ENCODE data around the gene RHBDL1.
"Not testable (repeated sequence)": the region's sequence is repeated elsewhere in the genome, so short reads cannot be mapped to it uniquely, and the experiment has no call there.

RHBDL1 gene

DNA sequence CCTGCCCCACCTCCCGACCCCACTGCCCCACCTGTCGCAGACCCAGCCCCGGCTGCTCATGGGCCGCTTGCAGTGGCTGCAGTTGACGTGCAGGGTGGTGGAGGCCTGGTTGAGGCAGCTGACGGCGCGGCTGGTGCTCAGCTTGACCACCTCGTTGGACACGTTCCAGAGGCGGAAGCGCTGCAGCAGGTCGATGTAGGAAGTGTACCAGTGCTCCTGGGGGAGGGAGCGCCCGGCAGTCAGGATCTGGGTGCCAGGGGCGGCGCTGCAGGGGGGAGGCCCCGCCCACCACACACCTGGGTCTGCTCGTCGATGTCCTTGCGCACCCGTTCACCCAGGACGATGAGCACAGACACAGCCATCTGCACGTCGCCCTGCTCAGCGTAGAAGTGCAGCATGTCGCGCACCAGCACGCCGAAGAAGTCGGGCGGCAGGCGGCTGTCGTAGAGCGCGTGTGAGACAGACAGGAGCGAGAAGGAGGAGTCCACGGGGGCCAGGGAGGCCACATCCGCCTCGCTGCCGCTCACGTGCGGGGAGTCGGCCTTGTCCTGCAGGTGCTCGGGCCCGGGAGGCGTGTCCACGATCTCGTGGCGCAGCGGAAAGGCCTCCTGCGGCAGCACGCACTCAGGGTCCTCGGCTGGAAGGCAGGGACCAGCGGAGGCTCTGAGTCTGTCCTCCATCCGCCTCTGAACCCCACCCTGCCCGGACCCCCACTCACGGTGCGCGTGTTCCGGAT lies 9.7 kb downstream of the RHBDL1 start:
- DNase-seq: no peak

- DNase-seq: peak in 1 of 51 donors; percentile 13
Observed at GRCh38 chr16:685967-686366, 10.5 kb downstream of the RHBDL1 start.

DNA sequence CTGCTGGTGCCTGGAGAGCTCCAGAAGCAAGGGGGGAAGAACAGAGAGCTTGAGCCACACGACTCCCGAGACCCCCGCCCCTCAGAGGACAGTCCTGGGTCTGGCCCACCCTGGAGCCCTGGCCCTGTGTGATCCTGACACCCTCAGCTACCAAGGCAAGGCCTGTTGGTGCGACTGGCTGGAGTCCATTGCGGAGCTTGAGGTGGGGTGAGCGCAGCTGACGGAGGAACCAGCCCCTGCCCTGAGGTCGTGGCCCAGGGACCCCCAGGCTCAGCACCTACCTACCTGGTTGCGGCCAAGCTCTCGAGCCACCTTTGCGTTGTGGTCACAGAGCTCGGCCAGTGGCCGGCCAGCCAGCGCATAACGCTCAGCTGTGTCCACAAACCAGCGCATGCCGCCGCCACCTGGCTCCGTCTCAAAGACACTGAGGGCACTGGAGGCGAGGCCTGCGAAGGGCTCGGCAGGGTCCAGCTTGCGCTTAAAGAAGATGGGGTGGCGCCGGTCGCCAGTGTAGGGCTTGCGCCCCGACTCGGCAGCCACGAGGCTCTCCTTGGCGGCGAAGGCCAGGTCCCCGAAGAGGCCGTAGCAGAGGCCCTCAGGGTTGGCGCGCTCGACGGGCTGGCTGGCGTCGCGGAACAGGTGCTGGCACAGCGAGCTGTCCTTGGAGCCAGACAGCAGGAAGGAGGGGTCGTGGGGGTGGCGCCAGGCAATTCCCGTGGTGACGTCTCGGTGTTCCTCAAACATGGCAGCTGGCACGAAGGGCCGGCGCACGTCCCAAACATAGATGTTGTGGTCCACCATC lies 11.2 kb downstream of the RHBDL1 start:
- DNase-seq: no peak

- DNase-seq: no peak
Observed at GRCh38 chr16:687499-687898, 12.0 kb downstream of the RHBDL1 start.

DNA sequence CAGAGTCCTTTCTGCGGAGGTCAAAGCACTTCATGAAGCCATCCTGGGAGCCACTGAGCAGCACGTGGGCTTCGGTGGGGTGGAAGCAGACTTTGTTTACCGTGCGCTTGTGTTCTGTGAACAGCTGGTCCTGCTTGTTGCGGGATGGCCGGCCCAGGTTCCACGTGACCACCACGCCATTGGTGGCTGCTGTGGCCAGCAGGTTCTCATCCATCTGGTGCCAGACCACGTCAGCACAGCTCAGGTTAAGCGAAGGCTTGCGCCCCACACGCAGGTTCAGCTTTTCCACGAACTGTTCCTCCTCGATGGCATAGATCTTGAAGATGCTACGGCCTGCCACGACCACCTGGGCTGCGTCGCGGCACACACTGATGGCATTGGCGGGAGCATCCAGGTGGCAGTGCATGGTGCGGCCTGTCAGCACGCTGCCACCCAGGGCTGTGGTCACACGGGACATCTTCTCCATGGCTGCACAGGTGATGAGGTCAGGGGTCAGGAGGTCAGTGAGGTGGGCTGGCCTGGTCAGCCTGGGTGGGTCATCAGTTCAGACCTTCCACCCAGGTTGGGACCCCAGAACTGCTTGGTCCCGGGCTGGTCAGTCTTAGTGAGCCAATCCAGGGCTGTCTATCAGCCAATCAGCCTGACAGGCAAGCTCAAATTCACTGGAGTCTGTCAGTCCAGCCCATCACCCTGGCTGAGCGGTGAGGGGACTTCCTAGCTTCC lies 13.9 kb downstream of the RHBDL1 start:
- no peak for DNase-seq

DNA sequence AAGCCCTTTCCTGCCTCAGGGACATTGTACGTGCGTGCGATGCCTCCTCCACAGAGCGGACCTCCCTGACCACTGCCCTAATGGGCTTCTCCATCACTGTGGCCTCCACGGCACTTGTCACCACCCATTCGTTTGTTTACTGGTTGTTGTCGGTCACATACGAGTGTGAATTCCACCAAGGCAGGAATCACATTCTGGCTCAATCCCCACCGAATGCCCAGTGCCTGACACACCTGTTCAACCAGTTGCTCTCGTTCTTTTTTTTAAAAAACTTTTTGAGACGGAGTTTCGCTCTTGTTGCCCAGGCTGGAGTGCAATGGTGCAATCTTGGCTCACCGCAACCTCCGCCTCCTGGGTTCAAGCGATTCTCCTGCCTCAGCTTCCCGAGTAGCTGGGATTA lies 15.8 kb downstream of the RHBDL1 start:
- DNase-seq: not testable (repeated sequence)

- no peak for DNase-seq
Observed at GRCh38 chr16:692356-693108, 17.1 kb downstream of the RHBDL1 start.

DNA sequence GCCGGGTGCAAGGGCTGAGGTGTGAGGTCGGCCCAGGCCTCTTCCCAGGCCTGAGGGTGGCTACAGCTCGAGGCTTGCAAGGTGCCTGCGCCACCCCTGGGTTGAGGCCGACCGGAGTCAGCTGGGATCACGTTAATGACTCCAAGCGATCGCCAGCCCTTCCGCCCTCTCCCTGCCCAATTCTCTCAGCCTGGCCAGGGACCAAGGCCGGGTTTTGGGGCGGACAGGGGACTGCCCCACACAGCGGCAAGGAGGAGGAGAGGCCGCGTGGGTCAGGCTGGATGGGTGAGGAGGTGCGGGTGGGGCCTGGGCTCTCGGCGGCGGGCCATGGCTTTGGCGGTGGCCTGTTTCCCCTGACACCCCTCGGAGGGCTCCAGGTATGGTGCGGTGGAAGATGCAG lies 17.9 kb downstream of the RHBDL1 start:
- no peak for DNase-seq

DNA sequence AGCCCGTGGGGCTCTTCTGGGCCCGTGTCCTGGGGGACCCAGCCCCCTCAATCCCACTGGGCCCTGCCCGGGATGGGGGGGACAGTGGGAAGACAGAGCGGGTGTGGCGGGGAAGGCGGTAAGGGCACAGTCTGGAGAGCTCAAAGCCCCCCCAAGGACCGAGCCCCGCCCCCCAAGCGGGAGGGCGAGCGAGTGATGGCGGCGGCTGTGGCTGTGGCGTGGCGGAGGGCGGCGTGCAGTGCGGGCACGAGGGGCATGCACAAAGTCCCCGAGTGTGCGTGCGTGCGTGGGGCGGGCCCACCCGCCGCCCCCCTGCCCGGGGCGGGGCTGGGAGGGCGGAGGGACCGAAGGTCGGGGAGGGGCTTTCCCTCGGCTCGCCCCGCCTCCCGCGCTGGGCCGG lies 18.3 kb downstream of the RHBDL1 start:
- DNase-seq: no peak

DNA sequence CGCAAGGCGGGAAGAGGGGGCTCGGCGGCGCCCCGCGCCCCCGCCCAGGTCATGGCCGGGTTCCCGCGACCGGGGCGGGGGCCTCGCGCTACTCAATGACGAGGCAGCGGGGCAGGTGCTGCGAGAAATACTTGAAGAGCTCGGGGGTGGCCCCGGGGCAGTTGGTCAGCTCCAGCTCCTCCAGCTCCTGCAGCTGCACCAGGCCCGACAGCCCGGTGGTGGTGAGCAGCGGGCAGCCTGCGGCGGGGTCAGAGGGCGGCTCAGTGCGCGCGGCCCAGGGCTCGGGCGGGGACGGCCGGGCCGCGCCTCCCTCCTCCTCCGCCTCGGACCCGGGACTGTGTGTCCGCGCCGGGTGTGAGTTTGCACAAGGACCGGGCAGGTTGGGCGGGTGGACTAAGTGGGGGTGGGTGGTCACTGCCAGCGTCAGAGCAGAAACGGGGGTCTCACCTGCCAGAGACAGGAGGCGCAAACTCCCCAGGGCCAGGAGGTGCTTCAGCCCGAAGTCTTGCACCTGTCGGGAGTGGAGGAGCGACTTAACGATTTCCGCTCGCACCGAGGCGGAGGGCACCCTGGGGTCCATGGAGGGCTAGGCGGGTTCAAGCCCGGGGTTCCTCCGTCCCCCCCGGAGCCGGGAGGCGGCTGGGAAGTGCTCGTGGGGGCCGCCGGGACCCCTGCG lies 18.9 kb downstream of the RHBDL1 start:
- DNase-seq: no peak

GRCh38 chr16:694863-695354 lies 19.4 kb downstream of the RHBDL1 start:
- DNase-seq: no peak

GRCh38 chr16:695355-696089 lies 20.1 kb downstream of the RHBDL1 start:
- peak in 6 of 51 donors; percentile 4 to 50 (median 26) for DNase-seq

GRCh38 chr16:698911-699671 lies 23.6 kb downstream of the RHBDL1 start:
- DNase-seq: no peak

GRCh38 chr16:700684-701584 lies 25.5 kb downstream of the RHBDL1 start:
- DNase-seq: peak in 3 of 51 donors; percentile 18 to 45 (median 42)

DNA sequence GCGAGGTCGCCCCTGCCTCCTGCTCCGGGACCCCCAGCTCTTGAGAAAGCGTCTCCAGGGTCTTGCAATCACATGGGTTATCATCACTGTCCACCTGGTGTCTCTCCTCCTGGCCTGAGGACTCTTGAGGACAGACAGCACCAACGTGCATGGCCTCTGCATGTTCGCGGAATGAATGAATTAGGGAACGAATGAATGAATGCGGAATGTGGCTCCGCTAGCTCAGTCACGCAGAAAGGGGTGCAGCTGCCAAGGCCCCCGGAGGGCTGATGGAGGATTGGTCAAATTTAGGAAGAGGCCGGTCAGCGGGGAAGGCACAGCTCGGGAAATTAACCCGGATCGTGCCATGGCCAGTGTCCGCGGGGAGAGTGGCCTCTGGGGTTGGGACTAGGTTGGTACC lies 26.9 kb downstream of the RHBDL1 start:
- no peak for DNase-seq

GRCh38 chr16:703406-703805 lies 27.9 kb downstream of the RHBDL1 start:
- peak in 3 of 51 donors; percentile 18 to 43 (median 28) for DNase-seq

DNA sequence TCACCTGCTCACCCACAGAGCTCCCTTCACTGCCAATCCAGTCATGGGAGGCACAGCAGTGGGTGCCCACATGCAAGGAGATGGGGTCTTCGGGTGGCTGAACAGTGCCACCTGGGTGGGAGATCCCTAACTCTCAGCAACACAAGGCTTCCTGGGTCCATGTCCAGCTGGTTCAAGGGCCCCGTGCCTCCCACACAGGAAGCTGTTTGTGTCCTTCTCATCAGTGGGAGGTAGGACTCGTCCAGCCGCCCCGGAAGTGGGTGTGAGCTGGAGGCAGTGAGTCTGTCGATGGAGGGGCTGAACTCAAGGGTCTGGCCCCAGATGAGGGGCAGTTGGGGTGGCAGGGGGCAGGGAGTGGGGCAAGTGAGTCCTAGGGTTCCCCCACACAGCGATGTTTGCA lies 28.6 kb downstream of the RHBDL1 start:
- no peak for DNase-seq

Measured in hypothalamus (tissue), 51 donors.